HG02610 (cell line): ENCODE measurements around the gene MYO15A.
"Not testable (repeated sequence)": the region's sequence is repeated elsewhere in the genome, so short reads cannot be mapped to it uniquely, and the experiment has no call there.

ENCODE experiments used
- ATAC-seq: cut with Tn5 transposase; IDR thresholded peaks from one replicate; pipeline ENCODE4 v1.9.1; 2021; ENCODE audit warnings: mild to moderate bottlenecking, moderate library complexity; ENCODE audit not compliant: unreplicated experiment

Gene MYO15A

DNA sequence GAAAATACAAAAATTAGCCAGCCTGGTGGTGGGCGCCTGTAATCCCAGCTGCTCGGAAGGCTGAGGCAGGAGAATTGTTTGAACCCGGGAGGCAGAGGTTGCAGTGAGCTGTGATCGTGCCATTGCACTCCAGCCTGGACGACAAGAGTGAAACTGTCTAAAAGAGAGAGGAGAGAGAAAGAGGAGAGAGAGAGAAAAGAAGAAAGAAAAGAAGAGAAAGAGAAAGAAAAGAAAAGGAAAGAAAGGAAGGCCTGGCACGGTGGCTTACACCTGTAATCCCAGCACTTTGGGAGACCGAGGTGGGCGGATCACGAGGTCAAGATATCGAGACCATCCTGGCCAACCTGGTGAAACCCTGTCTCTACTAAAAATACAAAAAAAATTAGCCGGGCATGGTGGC is 108.3 kb downstream of the MYO15A start:
- ATAC-seq = not testable (repeated sequence)

DNA sequence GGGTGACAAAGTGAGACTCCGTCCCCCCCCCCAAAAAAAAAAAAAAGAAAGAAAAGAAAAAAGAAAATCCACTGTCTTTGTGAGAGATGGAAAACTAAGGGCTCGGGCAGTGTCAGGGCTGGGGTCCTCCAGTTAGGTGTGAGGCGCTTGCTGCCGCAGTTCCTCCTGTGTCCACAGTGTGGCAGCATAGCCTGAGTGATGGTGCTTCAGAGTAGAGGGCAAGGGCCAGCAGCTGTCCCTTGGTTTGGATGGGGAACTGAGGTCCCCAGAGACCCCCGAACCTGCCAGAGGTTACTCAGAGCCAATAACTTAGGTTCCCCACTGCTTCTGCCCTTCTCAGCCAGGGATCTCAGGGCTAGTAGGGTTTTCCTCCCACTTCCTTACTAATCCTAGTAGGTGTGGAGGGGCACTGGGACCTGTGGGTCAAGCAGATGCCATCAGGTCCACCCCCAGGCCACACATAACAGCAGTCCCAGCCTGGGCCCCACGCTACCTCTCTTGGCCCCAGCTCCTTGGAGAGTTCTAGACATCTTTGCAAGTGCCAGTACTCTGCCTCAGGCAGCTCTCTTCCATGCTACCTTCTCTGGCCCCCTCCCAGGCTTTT is 109.0 kb downstream of the MYO15A start:
- no peak for ATAC-seq

DNA sequence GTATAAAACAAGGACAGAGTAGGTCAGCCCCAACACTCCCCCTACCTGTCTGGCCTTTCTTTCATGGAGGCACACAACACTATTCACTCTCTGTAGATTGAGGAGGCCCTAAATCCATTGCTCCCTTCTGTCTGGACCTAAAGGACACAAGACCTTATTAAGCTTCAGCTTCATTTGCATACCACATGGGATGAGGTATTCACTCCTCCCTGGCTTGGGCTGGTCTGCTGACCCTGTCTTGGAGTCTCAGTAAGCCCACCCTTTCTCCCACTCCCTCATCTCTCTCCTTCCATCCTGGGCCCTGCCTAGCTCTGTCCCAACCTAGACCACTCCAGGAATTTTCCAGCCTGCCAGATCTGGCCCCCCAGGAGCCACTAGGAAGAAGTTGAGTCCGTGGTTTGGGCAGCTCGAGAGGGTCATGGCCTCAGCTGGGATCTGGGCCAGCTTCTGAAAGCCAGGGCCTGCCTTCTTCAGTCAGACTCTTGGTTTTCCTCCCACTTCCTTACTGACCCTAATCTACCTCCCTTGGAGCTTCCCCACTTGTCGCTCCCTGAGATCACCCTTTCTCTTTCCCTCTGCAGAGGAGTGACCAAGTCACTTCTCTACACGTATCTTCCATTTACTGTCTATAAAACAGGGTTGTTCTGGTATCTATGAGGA is 110.3 kb downstream of the MYO15A start:
- ATAC-seq = no peak

DNA sequence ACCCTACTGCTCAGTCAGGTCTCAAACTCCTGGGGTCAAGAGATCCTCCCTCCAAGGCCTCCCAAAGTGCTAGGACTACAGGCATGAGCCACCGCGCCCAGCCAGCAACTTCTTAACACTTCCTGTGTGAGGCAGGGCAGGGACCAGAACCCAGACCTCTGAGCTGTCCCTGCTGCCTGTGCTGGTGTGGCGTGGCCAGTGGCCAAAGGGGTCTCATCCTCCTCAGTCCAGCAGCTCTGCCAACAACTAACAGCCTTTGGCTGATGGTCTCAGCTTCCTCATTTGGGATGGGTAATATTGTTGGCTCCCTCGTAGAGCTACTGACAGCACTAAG is 115.5 kb downstream of the MYO15A start:
- no peak for ATAC-seq

DNA sequence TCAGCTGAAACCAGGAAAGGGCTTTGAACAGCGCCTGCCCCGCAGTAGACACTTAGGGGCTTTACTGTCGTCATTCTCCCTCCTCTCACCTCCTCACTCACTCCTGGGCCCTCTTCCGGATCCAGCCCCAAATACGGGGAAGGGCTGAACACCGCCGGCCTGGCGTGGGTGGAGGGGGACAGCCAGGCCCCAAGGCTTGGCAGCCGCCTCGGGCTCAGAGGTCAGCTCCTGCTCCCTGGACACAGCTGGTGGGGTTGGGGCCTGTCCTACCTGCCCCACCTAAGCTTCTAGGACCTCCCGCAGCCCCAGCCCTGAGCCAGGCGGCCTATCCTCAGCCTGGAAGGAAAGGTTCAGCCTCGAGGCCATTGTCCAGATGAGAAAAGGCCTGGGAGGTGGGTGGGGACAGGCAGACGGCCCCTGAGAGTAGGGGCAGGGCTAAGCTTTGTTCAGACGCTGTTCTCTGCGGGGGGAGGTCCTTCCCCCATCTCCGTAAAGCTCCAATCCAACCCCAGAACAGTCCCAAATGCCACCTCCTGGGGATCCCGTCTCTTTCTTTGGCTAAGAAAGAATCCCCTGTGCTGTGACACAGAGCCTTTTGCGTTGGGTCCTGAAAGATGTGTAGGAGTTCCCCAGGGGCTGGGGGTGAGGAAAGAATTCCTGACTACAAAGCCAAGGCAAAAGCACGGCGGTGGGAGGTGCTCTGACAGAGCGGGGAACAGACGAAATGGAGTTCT is 116.0 kb downstream of the MYO15A start:
- ATAC-seq = no peak

DNA sequence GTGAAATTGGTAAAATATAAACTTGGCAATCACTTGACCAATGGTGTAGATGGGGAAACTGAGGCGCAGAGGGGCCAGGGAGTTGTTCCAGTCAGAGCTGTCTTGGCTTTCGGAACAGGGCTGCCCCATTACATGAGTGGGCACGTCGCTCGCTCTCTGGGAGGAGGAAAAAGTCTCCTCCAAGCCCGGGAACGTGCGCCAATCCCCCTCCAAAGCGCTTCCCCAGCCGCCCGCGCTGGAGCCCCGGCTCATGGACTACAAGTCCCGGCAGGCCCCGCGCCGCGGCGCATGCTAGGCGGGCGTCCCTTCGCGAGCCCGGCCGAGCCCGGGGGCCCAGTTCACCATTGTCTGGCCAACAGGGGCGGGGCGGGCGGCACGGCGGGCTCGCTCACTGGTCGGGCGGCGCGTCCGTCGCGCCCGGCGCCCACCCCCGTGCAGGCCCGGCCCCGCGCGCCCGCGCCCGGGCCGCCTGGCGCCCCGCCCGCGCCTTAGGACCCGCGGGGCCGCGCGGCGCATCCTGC is 116.6 kb downstream of the MYO15A start, which contains the start of gene LLGL1:
Gene LLGL1, plus strand, starts transcription at position 515 of the 521 bp plus-strand sequence. CDS start 48 bp downstream, outside the sequence.
- ATAC-seq = peak; percentile 92

DNA sequence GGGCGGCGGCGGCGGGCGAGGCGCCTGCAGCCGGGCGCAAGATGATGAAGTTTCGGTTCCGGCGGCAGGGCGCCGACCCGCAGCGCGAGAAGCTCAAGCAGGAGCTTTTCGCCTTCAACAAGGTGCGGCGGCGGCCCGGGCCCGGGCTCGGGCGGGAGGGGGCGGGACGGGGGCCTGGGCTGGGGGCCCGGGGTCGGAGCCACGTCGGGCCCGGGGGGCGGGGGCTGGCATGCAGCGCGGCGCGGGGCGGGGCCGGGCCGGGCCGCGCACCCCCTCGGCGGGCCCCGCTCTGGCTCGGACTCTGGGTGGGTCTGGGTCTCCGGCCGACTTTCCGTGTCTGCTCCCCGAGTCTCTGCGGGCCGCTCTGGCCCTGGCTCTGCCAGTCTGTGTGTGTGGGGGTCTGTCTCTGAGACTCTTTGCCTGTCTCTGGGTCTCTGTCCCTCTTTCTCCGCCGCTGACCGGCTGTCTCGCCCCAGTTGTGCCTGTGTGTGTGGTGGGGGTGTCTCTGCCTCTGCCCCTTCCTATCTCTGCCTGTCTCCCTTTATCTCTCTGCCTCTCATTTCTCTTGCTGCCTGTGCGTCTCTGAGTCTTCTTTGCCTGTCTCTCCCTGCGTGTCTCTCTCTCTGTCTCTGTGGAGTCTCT is 117.2 kb downstream of the MYO15A start:
- ATAC-seq = no peak

DNA sequence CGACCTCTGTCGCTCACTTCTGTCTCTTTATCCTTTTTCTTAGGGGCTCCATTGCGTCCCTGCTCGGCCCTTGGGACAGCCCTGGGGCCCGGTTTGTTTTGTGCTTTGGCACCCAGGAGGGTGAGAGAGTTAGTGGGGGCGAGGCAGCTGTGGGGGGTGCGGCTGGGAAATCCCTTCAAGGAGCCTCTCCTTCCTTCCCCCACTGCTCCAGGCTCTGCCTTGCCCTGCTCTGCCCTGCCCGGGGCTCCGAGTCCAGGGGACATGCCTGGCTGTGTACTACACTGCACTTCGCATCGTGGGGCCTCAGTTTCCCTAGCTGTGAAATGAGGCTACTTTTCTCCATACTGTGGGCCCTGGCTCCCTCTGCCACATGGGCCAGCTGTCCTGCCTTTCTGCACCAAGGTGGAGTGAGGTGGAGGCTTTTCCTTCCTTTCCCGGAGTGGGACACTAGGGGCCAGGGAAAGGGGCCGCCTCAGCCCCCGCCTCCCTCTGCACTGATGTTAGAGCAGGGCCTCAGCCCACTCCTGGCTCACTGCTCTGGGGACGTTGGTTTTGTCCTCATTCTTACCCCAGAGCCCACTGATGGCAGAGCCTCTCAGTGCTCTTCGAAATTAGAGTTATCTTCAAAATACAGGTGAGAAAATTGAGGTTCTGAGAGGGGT is 117.9 kb downstream of the MYO15A start:
- ATAC-seq = no peak

DNA sequence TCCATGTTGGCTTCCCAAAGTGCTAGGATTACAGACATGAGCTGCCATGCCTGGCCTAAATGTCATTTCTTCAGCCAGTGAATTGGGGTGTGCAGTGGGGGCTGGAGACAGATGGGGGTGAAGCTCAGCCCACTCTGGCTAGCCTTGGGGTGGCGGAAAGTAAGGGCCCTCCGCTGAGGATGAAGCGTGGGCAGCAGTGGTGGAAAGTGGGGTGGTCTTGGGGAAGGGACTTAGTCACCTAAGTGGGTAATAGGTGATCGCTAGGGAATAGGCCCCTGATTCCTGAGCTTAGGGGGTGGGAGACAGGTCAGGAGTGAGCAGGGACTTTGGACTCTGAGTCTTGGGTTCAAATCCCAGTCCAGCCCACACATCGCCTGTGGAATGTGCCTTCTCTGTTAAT is 119.1 kb downstream of the MYO15A start:
- ATAC-seq = no peak

DNA sequence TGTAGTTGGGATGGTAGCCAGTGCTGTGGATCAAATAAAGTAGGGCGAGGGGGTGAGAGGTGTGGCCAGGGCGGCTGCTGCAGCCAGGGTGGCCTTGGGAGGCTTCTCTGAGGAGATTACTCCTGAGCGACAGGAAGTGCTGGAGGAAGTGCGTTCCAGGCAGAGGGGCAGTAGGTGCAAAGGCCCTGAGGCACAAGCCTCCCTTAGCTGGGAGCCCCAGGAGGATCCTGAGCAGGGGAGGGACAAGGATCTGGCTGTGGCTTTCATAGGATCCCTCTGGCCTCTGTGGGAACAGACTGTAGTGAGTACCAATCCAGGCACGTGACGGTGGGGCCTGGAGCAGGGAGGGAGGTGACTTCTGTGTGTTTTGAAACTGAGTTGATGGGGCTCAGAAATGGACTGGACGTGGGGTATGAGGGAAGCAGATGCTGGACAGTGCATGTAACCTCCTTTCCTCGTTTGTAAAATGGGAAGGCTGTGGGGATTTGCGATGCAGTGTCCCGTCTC is 119.7 kb downstream of the MYO15A start:
- no peak for ATAC-seq

DNA sequence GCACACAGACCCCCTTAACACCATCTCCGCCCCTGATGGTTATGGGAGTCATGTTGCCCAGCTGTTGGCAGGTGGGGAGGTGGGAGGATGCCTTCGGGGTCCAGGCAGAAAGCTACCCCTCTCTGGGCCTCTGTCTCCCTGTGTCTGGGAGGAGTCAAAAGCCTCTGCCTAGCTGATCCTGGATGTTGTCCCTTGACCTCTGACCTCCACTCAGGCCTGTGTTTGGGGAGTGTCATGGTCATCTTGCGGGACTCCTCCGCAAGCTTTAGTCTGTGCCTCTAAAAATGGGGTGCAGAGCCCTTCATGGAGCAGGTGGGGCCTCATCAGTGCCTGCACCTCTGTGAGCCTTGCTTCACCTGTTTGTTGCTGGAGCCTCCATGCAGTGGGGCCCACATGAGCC is 120.7 kb downstream of the MYO15A start:
- no peak for ATAC-seq
